Endothelial cell of umbilical vein (primary cell): Measurements from ENCODE around the gene SETD3. TPM values are rescaled to one million over a fixed set of nuclear protein-coding genes. Genes with fewer than 3 reads are reported as not detected.

Experiments
- BruUV-seq: library from RNA; stranded (reverse); fragments of 400-500 nt; replicated peaks from 2 replicates; lab custom pipeline; 2021; lab: Mats Ljungman, UMichigan
- CTCF ChIA-PET: fragments of 300-600, 350-600 bp; sonication (Branson Sonifier 250); formaldehyde crosslinking; loops from one replicate; lab custom pipeline; 2021; ENCODE audit warnings: antibody characterized with exemption, inconsistent platforms; lab: Charles Lee
- POLR2A ChIA-PET: fragments of 300-600, 350-600 bp; sonication (Branson Sonifier 250); formaldehyde crosslinking; loops from one replicate; lab custom pipeline; 2021; ENCODE audit warnings: antibody characterized with exemption, inconsistent platforms; lab: Charles Lee
- DNase-seq: peaks from one replicate; pipeline ENCODE4 v3.0.0-alpha.2; 2011; ENCODE audit warnings: low read depth, low spot score
- FAIRE-seq: peaks from 2 replicates; lab custom pipeline; 2011; peaks lifted over from hg19 to GRCh38; lab: Jason Lieb, UNC
- H2AFZ ChIP-seq: 2 replicates; pipeline ENCODE4 v1.6.0; 2012; ENCODE audit warnings: low read depth, low read length, control low read depth, inconsistent platforms
- H3K27ac ChIP-seq: 2 replicates; pipeline ENCODE4 v1.5.1; 2011; ENCODE audit warnings: low read depth, mild to moderate bottlenecking, control low read depth, low read length, moderate library complexity; ENCODE audit not compliant: insufficient read depth
- H3K27me3 ChIP-seq, 2 experiments: 2 replicates each; pipeline versions ENCODE4 v1.6.0 to v1.6.1; 2011; ENCODE audit warnings: low read length in 2 of 2, mixed read lengths in 1 of 2; ENCODE audit not compliant: control insufficient read depth in 2 of 2, insufficient read depth in 2 of 2
- H3K36me3 ChIP-seq, 2 experiments: 2 replicates in 1 of 2; 3 replicates in 1 of 2; pipeline ENCODE4 v1.5.1; 2011; ENCODE audit warnings: low read length in 2 of 2, mild to moderate bottlenecking in 1 of 2, moderate library complexity in 1 of 2; ENCODE audit not compliant: control insufficient read depth in 2 of 2, insufficient read depth in 2 of 2; ENCODE audit errors: extremely low read depth in 1 of 2
- H3K4me1 ChIP-seq: 3 replicates; pipeline ENCODE4 v1.5.1; 2011; ENCODE audit warnings: mild to moderate bottlenecking, low read length; ENCODE audit not compliant: control insufficient read depth, insufficient read depth; ENCODE audit errors: extremely low read depth
- H3K4me2 ChIP-seq: 2 replicates; pipeline ENCODE4 v1.6.1; 2011; ENCODE audit warnings: low read length, control low read depth, mixed read lengths; ENCODE audit not compliant: insufficient read depth
- H3K4me3 ChIP-seq, 3 experiments: fragments of 200-600 bp in 1 of 3; sonication (generic), shearing (Covaris generic) in 1 of 3; replicated peaks in 1 of 3; 2 replicates each; pipeline ENCODE4 v1.5.1; 2011 to 2016; ENCODE audit warnings: control low read depth in 3 of 3, low read length in 3 of 3, mild to moderate bottlenecking in 2 of 3, inconsistent platforms in 1 of 3, low read depth in 1 of 3, moderate library complexity in 1 of 3; ENCODE audit not compliant: insufficient read depth in 1 of 3
- H3K79me2 ChIP-seq: 2 replicates; pipeline ENCODE4 v1.6.0; 2012; ENCODE audit warnings: low read length, inconsistent platforms; ENCODE audit not compliant: control insufficient read depth, insufficient read depth
- H3K9ac ChIP-seq: replicated peaks from 2 replicates; pipeline ENCODE3; 2011; ENCODE audit warnings: low read length, control low read depth; ENCODE audit not compliant: insufficient read depth; ENCODE audit errors: extremely low read depth
- H3K9me1 ChIP-seq: replicated peaks from 3 replicates; pipeline ENCODE4 v1.6.0; 2011; ENCODE audit warnings: mild to moderate bottlenecking, low read length; ENCODE audit not compliant: control insufficient read depth, insufficient read depth; ENCODE audit errors: extremely low read depth
- H3K9me3 ChIP-seq: replicated peaks from 2 replicates; pipeline ENCODE4 v1.5.1; 2012; ENCODE audit warnings: low read length, inconsistent platforms; ENCODE audit not compliant: control insufficient read depth, insufficient read depth
- H4K20me1 ChIP-seq: replicated peaks from 2 replicates; pipeline ENCODE3; 2011; ENCODE audit warnings: mild to moderate bottlenecking, low read length; ENCODE audit not compliant: control insufficient read depth, insufficient read depth; ENCODE audit errors: extremely low read depth
- CTCF ChIP-seq, 2 donors: IDR thresholded peaks; 1 replicate in 1 of 2; 2 replicates in 1 of 2; pipeline ENCODE4 v1.5.1; 2011; ENCODE audit warnings: low read length in 2 of 2, mild to moderate bottlenecking in 2 of 2, moderate library complexity in 2 of 2, control low read depth in 1 of 2, inconsistent platforms in 1 of 2, low read depth in 1 of 2; ENCODE audit not compliant: insufficient read depth in 1 of 2; ENCODE audit errors: extremely low read depth in 1 of 2
- EZH2 ChIP-seq: IDR thresholded peaks from 2 replicates; pipeline ENCODE4 v1.6.1; 2012; ENCODE audit warnings: borderline replicate concordance, low read depth, mild to moderate bottlenecking, moderate library complexity, low read length, inconsistent platforms; ENCODE audit not compliant: severe bottlenecking
- FOS ChIP-seq: IDR thresholded peaks from 2 replicates; pipeline ENCODE4 v1.6.1; 2011; ENCODE audit warnings: mild to moderate bottlenecking, low read length, moderate library complexity, borderline replicate concordance; ENCODE audit not compliant: insufficient read depth
- GATA2 ChIP-seq: IDR thresholded peaks from 2 replicates; pipeline ENCODE4 v1.7.0; 2011; ENCODE audit warnings: low read depth, mild to moderate bottlenecking, moderate library complexity, mixed read lengths, low read length; ENCODE audit not compliant: insufficient read length, insufficient read depth
- JUN ChIP-seq: IDR thresholded peaks from 2 replicates; pipeline ENCODE4 v1.6.1; 2011; ENCODE audit warnings: borderline replicate concordance, low read depth; ENCODE audit not compliant: insufficient read length, insufficient read depth
- MAX ChIP-seq: IDR thresholded peaks from 2 replicates; pipeline ENCODE4 v1.6.1; 2011; ENCODE audit not compliant: insufficient read depth, insufficient read length
- POLR2A ChIP-seq: IDR thresholded peaks from 2 replicates; pipeline ENCODE4 v1.6.1; 2012; ENCODE audit warnings: low read depth, mild to moderate bottlenecking, control low read depth, low read length
- POLR2AphosphoS5 ChIP-seq: IDR thresholded peaks from 2 replicates; pipeline ENCODE4 v1.6.1; 2012; ENCODE audit warnings: low read depth, mild to moderate bottlenecking, control low read depth, low read length, moderate library complexity; ENCODE audit not compliant: insufficient read depth
- dilution Hi-C: fragments of 300-500 bp; cut with MboI; formaldehyde crosslinking; loops from one replicate; pipeline ENCODE4 v1.15.0; 2019; ENCODE audit warnings: low sequenced_read_pairs; ENCODE audit not compliant: extremely low pct_ligation_motif_present
- intact Hi-C: fragments of 100-400 bp; cut with micrococcal nuclease; formaldehyde crosslinking; loops from one replicate; pipeline ENCODE4 v1.10.0; 2022
- polyA plus RNA-seq, 4 experiments: library from polyadenylated mRNA; depleted of rRNA in 3 of 4; stranded (reverse) in 3 of 4; unstranded in 1 of 4; fragments of >200 nt; gene quantifications; 2 replicates each; pipeline versions ENCODE4 v1.2.1 to v1.2.3, GENCODE V29; 2011 to 2012; ENCODE audit warnings: missing spikeins in 1 of 4
- total RNA-seq: library from RNA; stranded (reverse); gene quantifications from 2 replicates; pipeline ENCODE4 v1.2.3, GENCODE V29; 2021

SETD3 gene
- total and polyA plus RNA-seq, 2 donors (not counting 3 experiments of a cell fraction or from before 2014, with no cell fraction given), result 18.1 to 53.1 TPM

- POLR2A ChIA-PET, result no interaction called here
Observed at GRCh38 chr14:99471731-99472130, 8.9 kb downstream of the SETD3 start.

More at GRCh38 chr14:99471731-99472130, 8.9 kb downstream of the SETD3 start:
- Histone ChIP-seq H3K4me1 (peaks cover 22% of the 10 kb centered on the region), H3K79me2 (peaks cover 90% of the 10 kb centered on the region), H3K36me3 (no peaks in the 10 kb centered on the region), H3K27ac (no peak overlapping the region), H4K20me1 (peaks cover 3% of the 10 kb centered on the region), H3K9me1 (no peaks in the 10 kb centered on the region), H3K27me3 (no peaks in the 10 kb centered on the region), H3K4me3 (no peak overlapping the region), H3K9ac (no peak overlapping the region), H3K4me2 (no peak overlapping the region), H3K9me3 (no peaks in the 10 kb centered on the region), H2AFZ (no peak overlapping the region)
- no peak for TF ChIP-seq MAX
- TF ChIP-seq POLR2A, result no peak
- no peak for TF ChIP-seq JUN
- TF ChIP-seq CTCF (IDR thresholded peaks at IDR 0.05; ENCODE audit: extremely low read depth in 1 of 2, insufficient read depth in 1 of 2, low read depth in 1 of 2, low read length in 2 of 2), result no peak
- TF ChIP-seq FOS, result no peak
- TF ChIP-seq POLR2AphosphoS5, result no peak
- no peak for TF ChIP-seq GATA2
- no peak for TF ChIP-seq EZH2
- no peak for DNase-seq
- no peak for FAIRE-seq
- intact Hi-C loops (no loop called here), dilution Hi-C loops (no loop called here)
- CTCF ChIA-PET, result interaction anchor here (1.3 to 1.5 kb wide), 2 partner anchors 11 to 56 kb away, joined by 3 to 4 read pairs; no protein-coding TSS in a partner anchor
- no TSS peak for BruUV-seq
